ENCODE measurements around the gene MEI4. TPM values are rescaled to one million over a fixed set of nuclear protein-coding genes. Genes with fewer than 3 reads are reported as not detected.

The MEI4 gene
- total and polyA plus RNA-seq, 2 of the 8 experiments (the other 6 are each of a cell fraction or from before 2014, with no cell fraction given), result 0.05 to 0.24 TPM

DNA sequence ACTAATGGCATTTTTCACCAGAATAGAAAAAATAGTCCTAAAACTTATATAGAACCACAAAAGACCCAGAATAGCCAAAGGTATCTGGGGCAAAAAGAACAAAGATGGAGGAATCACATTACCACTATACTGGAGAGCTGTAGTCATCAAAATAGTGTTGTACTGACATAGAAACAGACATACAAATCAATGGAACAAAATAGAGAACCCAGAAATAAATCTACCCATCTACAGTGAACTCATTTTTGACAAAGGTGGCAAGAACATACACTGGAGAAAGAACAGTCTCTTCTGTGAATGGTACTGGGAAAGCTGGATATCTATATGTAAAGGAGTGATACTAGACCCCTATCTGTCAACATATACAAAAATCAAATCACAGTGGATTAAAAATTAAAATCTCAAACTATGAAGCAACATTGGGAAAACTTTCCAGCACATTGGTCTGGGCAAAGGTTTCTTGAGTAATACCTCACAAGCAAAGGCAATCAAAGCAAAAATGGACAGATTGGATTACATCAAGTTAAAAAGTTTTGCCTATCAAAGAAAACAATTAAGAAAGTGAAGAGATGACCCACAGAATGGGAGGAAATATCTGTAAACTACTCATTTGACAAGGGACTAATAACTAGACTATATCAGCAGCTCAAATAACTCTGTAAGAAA is 120.5 kb downstream of the MEI4 start:
- ChIA-PET POLR2A (ENCODE audit: partially characterized antibody) (no interaction called here), CTCF (ENCODE audit: partially characterized antibody) (no interaction called here)
- H2BK15ac ChIP-seq (ENCODE audit: low read length), result no peak overlapping the region
- H4K8ac ChIP-seq (ENCODE audit: extremely low read depth, insufficient read depth, low read length), result no peak overlapping the region
- no peak overlapping the region for H3K4ac ChIP-seq (replicated peaks; ENCODE audit: insufficient read length, low read depth, low read length)
- H3K36me3 ChIP-seq (ENCODE audit: control insufficient read depth in 2 of 4, insufficient read depth in 4 of 4, low read length in 3 of 4), result no peaks in the 10 kb centered on the region; a peak in 1 of 8 replicates
- H3K14ac ChIP-seq (ENCODE audit: insufficient read length), result no peak overlapping the region
- H3K9me3 ChIP-seq (ENCODE audit: insufficient read depth in 2 of 2, low read depth in 1 of 2, low read length in 1 of 2), result no peaks in the 10 kb centered on the region
- FAIRE-seq (no peak), DNase-seq (ENCODE audit: low read depth in 1 of 2, low spot score in 2 of 2) (no peak)
- no peaks in the 10 kb centered on the region for H4K20me1 ChIP-seq (replicated peaks in 1 of 2; ENCODE audit: control insufficient read depth in 1 of 2, insufficient read depth in 2 of 2, low read length in 2 of 2)
- no peaks in the 10 kb centered on the region for H3K4me1 ChIP-seq (replicated peaks in 1 of 4; ENCODE audit: control insufficient read depth in 3 of 4, insufficient read depth in 4 of 4, low read length in 3 of 4)
- H3K9ac ChIP-seq (replicated peaks in 1 of 4; ENCODE audit: extremely low read depth in 1 of 4, low read depth in 3 of 4, low read length in 3 of 4), result no peak overlapping the region
- no peak overlapping the region for H4K5ac ChIP-seq (ENCODE audit: insufficient read length, low read depth, low read length)
- no peak overlapping the region for H3K18ac ChIP-seq (ENCODE audit: extremely low read depth, low read length)
- no peak overlapping the region for H3K4me2 ChIP-seq (ENCODE audit: insufficient read depth in 1 of 2, low read depth in 2 of 2, low read length in 2 of 2)
- no peak overlapping the region for H2BK5ac ChIP-seq (ENCODE audit: low read depth, low read length)
- H3K27me3 ChIP-seq (replicated peaks in 1 of 4; ENCODE audit: control insufficient read depth in 3 of 4, extremely low read depth in 1 of 4, insufficient read depth in 3 of 4, low read length in 3 of 4), result no peaks in the 10 kb centered on the region
- no peak overlapping the region for H2AFZ ChIP-seq (ENCODE audit: low read length)
- H3K23ac ChIP-seq (ENCODE audit: insufficient read length), result no peak overlapping the region
- H3K79me2 ChIP-seq (ENCODE audit: control insufficient read depth in 1 of 2, insufficient read depth in 2 of 2, low read length in 2 of 2), result no peaks in the 10 kb centered on the region
- H2AK5ac ChIP-seq (ENCODE audit: low read depth, low read length), result no peak overlapping the region
- H2BK12ac ChIP-seq (ENCODE audit: low read depth, low read length), result no peak overlapping the region
- TF ChIP-seq TEAD4 (IDR thresholded peaks at IDR 0.05; ENCODE audit: low read depth, low read length) (no peak), POLR2AphosphoS5 (IDR thresholded peaks at IDR 0.05; ENCODE audit: low read depth, low read length) (no peak), SUZ12 (IDR thresholded peaks at IDR 0.05; ENCODE audit: low read length) (no peak), CBX5 (IDR thresholded peaks at IDR 0.05; ENCODE audit: low read depth, low read length) (no peak), JUN (IDR thresholded peaks at IDR 0.05; ENCODE audit: low read depth, low read length) (no peak), SIN3A (conservative IDR thresholded peaks at IDR 0.05 in 1 of 2, IDR thresholded peaks at IDR 0.05 in 1 of 2; ENCODE audit: low read depth in 1 of 2, low read length in 2 of 2) (no peak), SAP30 (IDR thresholded peaks at IDR 0.05; ENCODE audit: insufficient read depth, insufficient replicate concordance, low read length) (no peak), RBBP5 (IDR thresholded peaks at IDR 0.05; ENCODE audit: borderline replicate concordance, low read depth, low read length) (no peak), SP1 (IDR thresholded peaks at IDR 0.05; ENCODE audit: low read depth, low read length) (no peak), RFX5 (IDR thresholded peaks at IDR 0.05; ENCODE audit: borderline replicate concordance, low read depth, low read length) (no peak)
- TF ChIP-seq, protein P1, sequence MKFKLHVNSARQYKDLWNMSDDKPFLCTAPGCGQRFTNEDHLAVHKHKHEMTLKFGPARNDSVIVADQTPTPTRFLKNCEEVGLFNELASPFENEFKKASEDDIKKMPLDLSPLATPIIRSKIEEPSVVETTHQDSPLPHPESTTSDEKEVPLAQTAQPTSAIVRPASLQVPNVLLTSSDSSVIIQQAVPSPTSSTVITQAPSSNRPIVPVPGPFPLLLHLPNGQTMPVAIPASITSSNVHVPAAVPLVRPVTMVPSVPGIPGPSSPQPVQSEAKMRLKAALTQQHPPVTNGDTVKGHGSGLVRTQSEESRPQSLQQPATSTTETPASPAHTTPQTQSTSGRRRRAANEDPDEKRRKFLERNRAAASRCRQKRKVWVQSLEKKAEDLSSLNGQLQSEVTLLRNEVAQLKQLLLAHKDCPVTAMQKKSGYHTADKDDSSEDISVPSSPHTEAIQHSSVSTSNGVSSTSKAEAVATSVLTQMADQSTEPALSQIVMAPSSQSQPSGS (IDR thresholded peaks at IDR 0.05; ENCODE audit: low read length), result no peak
- no peak overlapping the region for H2BK120ac ChIP-seq (replicated peaks; ENCODE audit: low read depth, low read length)
- no peaks in the 10 kb centered on the region for H3K79me1 ChIP-seq (ENCODE audit: low read depth, low read length)
- no peak overlapping the region for H4K91ac ChIP-seq (replicated peaks; ENCODE audit: insufficient read length, low read length)
- no peak overlapping the region for H3K4me3 ChIP-seq (ENCODE audit: extremely low read depth in 1 of 4, insufficient read depth in 2 of 4, low read depth in 3 of 4, low read length in 4 of 4)
- H3K27ac ChIP-seq (ENCODE audit: low read depth, low read length), result no peak overlapping the region
- no peak overlapping the region for H3K56ac ChIP-seq (replicated peaks; ENCODE audit: insufficient read length, low read depth, low read length)
- no peak overlapping the region for H2BK20ac ChIP-seq (ENCODE audit: low read length)
- no peaks in the 10 kb centered on the region for H3K23me2 ChIP-seq (ENCODE audit: low read depth, low read length)

Measured in H1 (cell line).